Left lung (tissue), 10 donors: ENCODE results near the gene PHF12. TPM values are rescaled to one million over a fixed set of nuclear protein-coding genes. Genes with fewer than 3 reads are reported as not detected.

Experiments used
- ATAC-seq: fragments of 200-7000 bp; cut with Tn5 transposase; one replicate; pipeline ENCODE4 v1.9.1; 2020; ENCODE audit warnings: moderate library complexity
- DNase-seq, 4 donors: peaks; one replicate each; pipeline ENCODE4 v3.0.0-alpha.2; 2013 to 2020
- H3K27ac ChIP-seq, 2 donors: fragments of 200-600 bp; sonication (generic) in 1 of 2; one replicate each; pipeline versions ENCODE4 v1.5.0 to v1.8.0; 2020 to 2021
- H3K27me3 ChIP-seq, 2 donors: fragments of 200-600 bp; sonication (generic) in 1 of 2; one replicate each; pipeline versions ENCODE4 v1.5.0 to v1.8.0; 2020 to 2021
- H3K36me3 ChIP-seq, 2 donors: fragments of 200-600 bp; sonication (generic) in 1 of 2; one replicate each; pipeline versions ENCODE4 v1.5.0 to v1.8.0; 2020 to 2021
- H3K4me1 ChIP-seq, 2 donors: fragments of 200-600 bp; one replicate each; pipeline ENCODE4 v1.8.0; 2021
- H3K4me3 ChIP-seq, 2 donors: fragments of 200-600 bp; sonication (generic) in 1 of 2; one replicate each; pipeline versions ENCODE4 v1.5.0 to v1.8.0; 2020 to 2021; ENCODE audit warnings: mild to moderate bottlenecking in 1 of 2
- H3K9me3 ChIP-seq, 2 donors: fragments of 200-600 bp; sonication (generic) in 1 of 2; one replicate each; pipeline versions ENCODE4 v1.5.0 to v1.8.0; 2020 to 2021
- intact Hi-C, 2 donors: fragments of 100-400 bp; cut with DNase I; formaldehyde crosslinking; loops; one replicate each; pipeline versions ENCODE4 v1.11.2 to v1.14.2; 2022
- polyA plus RNA-seq, 6 donors: library from polyadenylated mRNA; unstranded; fragments of 120-200 nt; gene quantifications; one replicate each; pipeline ENCODE4 v1.2.1, GENCODE V29; 2013; ENCODE audit not compliant: insufficient read length in 6 of 6
- total RNA-seq, 2 donors: library from RNA; stranded (reverse); fragmentation: NEBNext Ultra II Directional; extraction: Animal tissue kit (Norgen Biotek cat#: 25700); gene quantifications; one replicate each; pipeline ENCODE4 v1.2.1, GENCODE V29; 2021
- TF ChIP-seq, protein P1 (sequence below), 2 donors: fragments of 200-600 bp; sonication (generic) in 1 of 2; IDR thresholded peaks; one replicate each; pipeline versions ENCODE4 v1.5.0 to v1.8.0; 2021; ENCODE audit warnings: antibody characterized with exemption in 2 of 2
- donor health status: DM: no; HTN: yes; CAD: no.
- donor health status: DM: no; HTN: no; CAD: no.

PHF12 gene
- total and polyA plus RNA-seq, 8 donors = 32.1 to 68.7 (median 56.0) TPM

- H3K36me3 ChIP-seq = no peaks in the 10 kb centered on the region
- no peaks in the 10 kb centered on the region for H3K4me1 ChIP-seq
- peaks cover 0 to 34% of the 10 kb centered on the region in 2 donors for H3K27me3 ChIP-seq
- ATAC-seq (no peak), DNase-seq (no peak)
- no peaks in the 10 kb centered on the region for H3K9me3 ChIP-seq
- no peak overlapping the region for H3K27ac ChIP-seq
- H3K4me3 ChIP-seq = no peak overlapping the region
- intact Hi-C loops = no loop called here
- TF ChIP-seq, protein P1, sequence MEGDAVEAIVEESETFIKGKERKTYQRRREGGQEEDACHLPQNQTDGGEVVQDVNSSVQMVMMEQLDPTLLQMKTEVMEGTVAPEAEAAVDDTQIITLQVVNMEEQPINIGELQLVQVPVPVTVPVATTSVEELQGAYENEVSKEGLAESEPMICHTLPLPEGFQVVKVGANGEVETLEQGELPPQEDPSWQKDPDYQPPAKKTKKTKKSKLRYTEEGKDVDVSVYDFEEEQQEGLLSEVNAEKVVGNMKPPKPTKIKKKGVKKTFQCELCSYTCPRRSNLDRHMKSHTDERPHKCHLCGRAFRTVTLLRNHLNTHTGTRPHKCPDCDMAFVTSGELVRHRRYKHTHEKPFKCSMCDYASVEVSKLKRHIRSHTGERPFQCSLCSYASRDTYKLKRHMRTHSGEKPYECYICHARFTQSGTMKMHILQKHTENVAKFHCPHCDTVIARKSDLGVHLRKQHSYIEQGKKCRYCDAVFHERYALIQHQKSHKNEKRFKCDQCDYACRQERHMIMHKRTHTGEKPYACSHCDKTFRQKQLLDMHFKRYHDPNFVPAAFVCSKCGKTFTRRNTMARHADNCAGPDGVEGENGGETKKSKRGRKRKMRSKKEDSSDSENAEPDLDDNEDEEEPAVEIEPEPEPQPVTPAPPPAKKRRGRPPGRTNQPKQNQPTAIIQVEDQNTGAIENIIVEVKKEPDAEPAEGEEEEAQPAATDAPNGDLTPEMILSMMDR (IDR thresholded peaks at IDR 0.05) = no peak
Observed at GRCh38 chr17:28960256-28961061, 9.1 kb upstream of the PHF12 start.

GRCh38 chr17:28959471-28959871 lies 8.2 kb upstream of the PHF12 start:
- ATAC-seq = no peak
- H3K27ac ChIP-seq = no peak overlapping the region
- intact Hi-C loops = no loop called here
- no peak overlapping the region for H3K4me3 ChIP-seq
- peaks cover 0 to 25% of the 10 kb centered on the region in 2 donors for H3K27me3 ChIP-seq
- no peaks in the 10 kb centered on the region for H3K4me1 ChIP-seq
- no peaks in the 10 kb centered on the region for H3K9me3 ChIP-seq
- no peaks in the 10 kb centered on the region for H3K36me3 ChIP-seq
- TF ChIP-seq, protein P1 (IDR thresholded peaks at IDR 0.05) = no peak
- no peak for DNase-seq

GRCh38 chr17:28958820-28959455 lies 7.6 kb upstream of the PHF12 start:
- H3K36me3 ChIP-seq = no peaks in the 10 kb centered on the region
- ATAC-seq (no peak), DNase-seq (no peak)
- TF ChIP-seq, protein P1 (IDR thresholded peaks at IDR 0.05) = no peak
- H3K27ac ChIP-seq = no peak overlapping the region
- no peaks in the 10 kb centered on the region for H3K4me1 ChIP-seq
- peaks cover 0 to 19% of the 10 kb centered on the region in 2 donors for H3K27me3 ChIP-seq
- H3K4me3 ChIP-seq = no peak overlapping the region
- no peaks in the 10 kb centered on the region for H3K9me3 ChIP-seq
- intact Hi-C loops = no loop called here

DNA sequence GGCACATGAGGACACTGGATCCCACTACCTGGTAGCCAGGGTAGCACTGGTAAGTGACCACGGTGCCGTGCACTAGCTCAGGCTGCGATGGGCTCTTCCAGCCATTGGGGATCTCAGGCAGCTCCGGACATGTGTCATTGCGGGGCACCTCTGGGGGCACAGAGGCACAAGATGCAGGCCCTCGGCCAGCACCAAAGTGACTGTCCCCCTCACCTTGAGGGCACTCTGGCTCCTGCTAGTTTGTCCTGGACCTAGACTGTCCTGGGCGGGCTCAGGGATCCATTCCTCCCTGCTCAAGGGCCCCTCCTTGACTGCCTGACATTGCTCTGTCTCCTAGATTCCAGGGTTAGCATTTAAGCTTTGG lies 6.7 kb upstream of the PHF12 start:
- TF ChIP-seq, protein P1 (IDR thresholded peaks at IDR 0.05) = no peak
- Histone ChIP-seq H3K27ac (no peak overlapping the region), H3K4me1 (peaks cover 0 to 7% of the 10 kb centered on the region in 2 donors), H3K27me3 (peaks cover 0 to 12% of the 10 kb centered on the region in 2 donors), H3K9me3 (no peaks in the 10 kb centered on the region), H3K36me3 (no peaks in the 10 kb centered on the region), H3K4me3 (no peak overlapping the region)
- no peak for ATAC-seq
- intact Hi-C loops = no loop called here
- no peak for DNase-seq

- Histone ChIP-seq H3K4me3 (no peak overlapping the region), H3K27ac (no peak overlapping the region), H3K9me3 (no peaks in the 10 kb centered on the region), H3K4me1 (peaks cover 0 to 11% of the 10 kb centered on the region in 2 donors), H3K27me3 (peaks cover 0 to 11% of the 10 kb centered on the region in 2 donors), H3K36me3 (no peaks in the 10 kb centered on the region)
- TF ChIP-seq, protein P1 (IDR thresholded peaks at IDR 0.05) = no peak
- ATAC-seq (no peak), DNase-seq (no peak)
- intact Hi-C loops = no loop called here
Observed at GRCh38 chr17:28957277-28957991, 6.1 kb upstream of the PHF12 start.
